HEK293 (cell line): ENCODE results near the gene RNF6.

Source experiments
- CTCF ChIA-PET: fragments of 350-600 bp; formaldehyde crosslinking; extraction: SDS; loops from one replicate; lab custom pipeline; 2021; ENCODE audit warnings: antibody characterized with exemption; lab: Yijun Ruan, JAX
- POLR2A ChIA-PET: fragments of 300-600 bp; formaldehyde crosslinking; extraction: SDS; loops from one replicate; lab custom pipeline; 2020; ENCODE audit warnings: antibody characterized with exemption, inconsistent platforms; lab: Yijun Ruan, JAX
- H3K27ac ChIP-seq: fragments of 200-500 bp; sonication (Bioruptor generic); 2 replicates; pipeline ENCODE4 v1.5.1; 2014; ENCODE audit warnings: low read depth, low read length, control low read depth, inconsistent platforms; ENCODE audit errors: extremely low read depth
- H3K36me3 ChIP-seq, 2 experiments: fragments of 200-500 bp in 1 of 2; sonication (Bioruptor generic) in 1 of 2; 1 replicate in 1 of 2; 2 replicates in 1 of 2; pipeline ENCODE4 v1.5.1; 2014 to 2017; ENCODE audit warnings: inconsistent platforms in 2 of 2, low read length in 2 of 2; ENCODE audit not compliant: control insufficient read depth in 2 of 2, insufficient read depth in 1 of 2
- H3K4me1 ChIP-seq: fragments of 200-500 bp; sonication (Bioruptor generic); 2 replicates; pipeline ENCODE4 v1.5.1; 2014; ENCODE audit warnings: mild to moderate bottlenecking, low read length, inconsistent platforms; ENCODE audit not compliant: control insufficient read depth, insufficient read depth
- H3K4me3 ChIP-seq: 2 replicates; pipeline ENCODE4 v1.5.1; 2011; ENCODE audit warnings: low read depth, mild to moderate bottlenecking, control low read depth, low read length, moderate library complexity
- H3K9me3 ChIP-seq: fragments of 200-500 bp; sonication (Bioruptor generic); 2 replicates; pipeline ENCODE4 v1.5.1; 2014; ENCODE audit warnings: low read depth, low read length, inconsistent platforms; ENCODE audit not compliant: control insufficient read depth, insufficient read depth
- FEZF1 ChIP-seq: fragments of 450-650 bp; formaldehyde crosslinking; IDR thresholded peaks from 2 replicates; pipeline ENCODE4 v1.5.1; 2016; ENCODE audit warnings: missing biosample characterization, missing genetic modification characterization
- KLF1 ChIP-seq: fragments of 450-650 bp; formaldehyde crosslinking; IDR thresholded peaks from 2 replicates; pipeline ENCODE4 v1.5.1; 2016; ENCODE audit warnings: missing biosample characterization, missing genetic modification characterization
- KLF17 ChIP-seq: fragments of 450-650 bp; formaldehyde crosslinking; IDR thresholded peaks from 2 replicates; pipeline ENCODE4 v1.5.1; 2016; ENCODE audit warnings: missing biosample characterization, missing genetic modification characterization
- MZF1 ChIP-seq: fragments of 450-650 bp; formaldehyde crosslinking; IDR thresholded peaks from 2 replicates; pipeline ENCODE4 v1.5.1; 2017; ENCODE audit warnings: missing biosample characterization, missing genetic modification characterization, borderline replicate concordance
- OSR2 ChIP-seq: fragments of 450-650 bp; formaldehyde crosslinking; IDR thresholded peaks from 2 replicates; pipeline ENCODE4 v1.5.1; 2016; ENCODE audit warnings: missing biosample characterization, missing genetic modification characterization
- PRDM10 ChIP-seq: fragments of 450-650 bp; formaldehyde crosslinking; IDR thresholded peaks from 2 replicates; pipeline ENCODE4 v1.5.1; 2016; ENCODE audit warnings: missing biosample characterization, missing genetic modification characterization
- TCF7L2 ChIP-seq: IDR thresholded peaks from 2 replicates; pipeline ENCODE4 v1.6.1; 2011; ENCODE audit warnings: low read depth, mild to moderate bottlenecking, inconsistent platforms, low read length, moderate library complexity, borderline replicate concordance
- ZBTB44 ChIP-seq: fragments of 450-650 bp; IDR thresholded peaks from 2 replicates; pipeline ENCODE4 v1.5.1; 2018; ENCODE audit warnings: missing biosample characterization, mild to moderate bottlenecking, missing genetic modification characterization
- ZBTB48 ChIP-seq: fragments of 450-650 bp; formaldehyde crosslinking; IDR thresholded peaks from 2 replicates; pipeline ENCODE4 v1.5.1; 2016; ENCODE audit warnings: missing biosample characterization, missing genetic modification characterization
- ZBTB8A ChIP-seq: fragments of 450-650 bp; formaldehyde crosslinking; IDR thresholded peaks from 2 replicates; pipeline ENCODE4 v1.5.1; 2016; ENCODE audit warnings: missing biosample characterization, missing genetic modification characterization
- ZFHX2 ChIP-seq: fragments of 450-650 bp; formaldehyde crosslinking; conservative IDR thresholded peaks from 2 replicates; pipeline ENCODE4 v1.5.1; 2016; ENCODE audit warnings: missing biosample characterization, missing genetic modification characterization
- ZNF146 ChIP-seq: fragments of 450-650 bp; formaldehyde crosslinking; IDR thresholded peaks from 2 replicates; pipeline ENCODE4 v1.5.1; 2016; ENCODE audit warnings: missing biosample characterization, missing genetic modification characterization
- ZNF18 ChIP-seq: fragments of 450-650 bp; formaldehyde crosslinking; IDR thresholded peaks from 2 replicates; pipeline ENCODE4 v1.5.1; 2016; ENCODE audit warnings: missing biosample characterization, missing genetic modification characterization
- ZNF341 ChIP-seq: fragments of 450-650 bp; formaldehyde crosslinking; IDR thresholded peaks from 2 replicates; pipeline ENCODE4; 2016; ENCODE audit warnings: low read depth, missing biosample characterization, missing genetic modification characterization
- ZNF449 ChIP-seq: fragments of 450-650 bp; formaldehyde crosslinking; IDR thresholded peaks from 2 replicates; pipeline ENCODE4 v1.5.1; 2017; ENCODE audit warnings: missing biosample characterization, mild to moderate bottlenecking, missing genetic modification characterization, moderate library complexity
- ZNF544 ChIP-seq: fragments of 450-650 bp; formaldehyde crosslinking; IDR thresholded peaks from 2 replicates; pipeline ENCODE4 v1.5.0; 2017; ENCODE audit warnings: missing biosample characterization, missing genetic modification characterization
- ZNF571 ChIP-seq: fragments of 450-650 bp; formaldehyde crosslinking; IDR thresholded peaks from 2 replicates; pipeline ENCODE4 v1.5.0; 2017; ENCODE audit warnings: missing biosample characterization, missing genetic modification characterization
- ZNF585B ChIP-seq: fragments of 450-650 bp; formaldehyde crosslinking; IDR thresholded peaks from 2 replicates; pipeline ENCODE4 v1.5.1; 2016; ENCODE audit warnings: missing biosample characterization, missing genetic modification characterization
- ZNF600 ChIP-seq: fragments of 450-650 bp; formaldehyde crosslinking; IDR thresholded peaks from 2 replicates; pipeline ENCODE4 v1.5.1; 2016; ENCODE audit warnings: missing biosample characterization, missing genetic modification characterization
- ZNF707 ChIP-seq: fragments of 450-650 bp; formaldehyde crosslinking; IDR thresholded peaks from 2 replicates; pipeline ENCODE4 v1.5.1; 2016; ENCODE audit warnings: missing biosample characterization, missing genetic modification characterization
- ZNF76 ChIP-seq: fragments of 450-650 bp; formaldehyde crosslinking; IDR thresholded peaks from 2 replicates; pipeline ENCODE4; 2016; ENCODE audit warnings: low read depth, missing biosample characterization, missing genetic modification characterization, borderline replicate concordance
- ZNF777 ChIP-seq: fragments of 450-650 bp; formaldehyde crosslinking; IDR thresholded peaks from 2 replicates; pipeline ENCODE4 v1.5.1; 2017; ENCODE audit warnings: missing biosample characterization, missing genetic modification characterization, borderline replicate concordance
- ZNF785 ChIP-seq: fragments of 450-650 bp; formaldehyde crosslinking; IDR thresholded peaks from 2 replicates; pipeline ENCODE4 v1.5.1; 2016; ENCODE audit warnings: missing biosample characterization, missing genetic modification characterization
- ZNF830 ChIP-seq: fragments of 450-650 bp; IDR thresholded peaks from 2 replicates; pipeline ENCODE4 v1.5.0; 2018; ENCODE audit warnings: missing biosample characterization, missing genetic modification characterization, low read depth, mild to moderate bottlenecking, moderate library complexity
- ZSCAN30 ChIP-seq: fragments of 450-650 bp; IDR thresholded peaks from 2 replicates; pipeline ENCODE4 v1.5.1; 2018; ENCODE audit warnings: missing biosample characterization, mild to moderate bottlenecking, missing genetic modification characterization, moderate library complexity
- ZSCAN5A ChIP-seq: fragments of 450-650 bp; formaldehyde crosslinking; IDR thresholded peaks from 2 replicates; pipeline ENCODE4 v1.5.1; 2016; ENCODE audit warnings: missing biosample characterization, missing genetic modification characterization

RNF6 gene

GRCh38 chr13:26253787-26254582 lies 31.9 kb upstream of the RNF6 start, which contains the start of gene CDK8:
CDK8 (plus strand) TSS chr13:26254129; CDS start chr13:26254642, 513 bp downstream.
- ChIA-PET POLR2A (interaction anchor here (1.0 kb wide), 2 partner anchors 31 to 32 kb away, joined by 3 to 4 read pairs; partner anchors contain the start of gene RNF6), CTCF (interaction anchor here (0.7 kb wide), 1 partner anchor 17 kb away, joined by 4 read pairs; no protein-coding TSS in a partner anchor)
- Histone ChIP-seq H3K4me3 (peak within 1 kb of the TSS; percentile 78), H3K27ac (peak within 1 kb of the TSS; percentile 98), H3K4me1 (peaks cover 10% of the 10 kb centered on the region; the same call in 1 of the 2 replicates), H3K9me3 (no peaks in the 10 kb centered on the region), H3K36me3 (no peaks in the 10 kb centered on the region)
- TF ChIP-seq ZNF830 (tag by site-specific recombination) (no peak), FEZF1 (no peak; the same call in 1 of the 2 replicates), PRDM10 (tag by site-specific recombination) (peak; percentile 51; the same call in 1 of the 2 replicates), ZNF146 (tag by site-specific recombination) (0 out of 2 replicates have a peak, but pooled peaks have one; percentile 8), ZSCAN30 (peak; percentile 27; the same call in 1 of the 2 replicates), ZNF76 (tag by site-specific recombination) (peak; percentile 97), TCF7L2 (no peak), MZF1 (tag by site-specific recombination) (0 out of 2 replicates have a peak, but pooled peaks have one; percentile 31), OSR2 (peak; percentile 64), ZFHX2 (tag by site-specific recombination) (peak; percentile 31; the same call in 1 of the 2 replicates), ZNF571 (no peak), ZNF449 (0 out of 2 replicates have a peak, but pooled peaks have one; percentile 20), ZNF341 (tag by site-specific recombination) (peak; percentile 90), ZNF785 (tag by site-specific recombination) (0 out of 2 replicates have a peak, but pooled peaks have one; percentile 65), ZBTB44 (tag by site-specific recombination) (no peak), ZSCAN5A (tag by site-specific recombination) (peak; percentile 89), ZNF585B (tag by site-specific recombination) (no peak), ZNF600 (tag by site-specific recombination) (peak; percentile 94), ZNF707 (tag by site-specific recombination) (no peak), KLF17 (tag by site-specific recombination) (peak; percentile 71), ZNF18 (peak; percentile 84), KLF1 (tag by site-specific recombination) (peak; percentile 61; the same call in 1 of the 2 replicates), ZBTB8A (tag by site-specific recombination) (peak; percentile 76), ZNF544 (no peak), ZBTB48 (peak; percentile 84), ZNF777 (tag by site-specific recombination) (peak; percentile 9; the same call in 1 of the 2 replicates)
